GM18502 (cell line): ENCODE measurements around the gene EHD1.

Source experiments
- ATAC-seq: cut with Tn5 transposase; IDR thresholded peaks from one replicate; pipeline ENCODE4 v1.9.1; 2021; ENCODE audit warnings: mild to moderate bottlenecking; ENCODE audit not compliant: unreplicated experiment, poor library complexity

EHD1 gene

DNA sequence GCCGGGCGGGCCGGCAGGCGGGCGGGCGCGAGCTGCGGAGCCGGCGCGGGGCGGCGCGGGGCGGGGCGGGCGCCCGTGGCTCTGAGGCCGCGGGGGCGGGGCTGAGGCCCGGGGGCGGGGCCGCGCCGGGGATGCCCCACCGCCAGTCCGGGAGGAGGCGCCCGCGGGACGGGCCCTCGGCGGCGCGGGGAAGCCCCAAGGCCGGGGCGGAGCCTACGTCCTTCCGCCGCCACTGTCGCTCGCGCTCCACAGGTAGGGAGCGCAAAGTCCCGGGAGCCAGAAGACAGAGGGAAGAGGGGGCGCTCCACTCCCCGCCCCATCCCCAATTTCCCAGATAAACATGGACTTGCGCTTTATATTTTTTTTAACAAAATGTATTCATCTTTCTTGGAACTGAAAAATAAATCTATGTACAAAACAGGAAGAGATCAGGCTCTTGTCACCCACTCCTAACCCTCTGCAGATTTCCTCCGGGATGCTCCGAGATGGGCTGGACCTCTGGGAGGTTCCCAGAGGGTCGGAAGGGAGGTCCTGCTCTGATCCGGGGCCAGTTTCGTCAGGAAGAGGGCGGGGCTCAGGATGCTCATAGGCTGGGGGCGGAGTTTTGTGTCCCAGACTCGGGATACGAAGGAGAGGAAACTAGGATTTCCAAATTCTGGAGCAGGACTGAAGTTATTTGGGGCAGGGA is 75.1 kb downstream of the EHD1 start, which contains the start of gene MAP4K2:
MAP4K2 (minus strand) TSS at position 57 of the 688 bp plus-strand sequence. CDS start 65 bp downstream, outside the sequence.
- ATAC-seq: peak; percentile 70

DNA sequence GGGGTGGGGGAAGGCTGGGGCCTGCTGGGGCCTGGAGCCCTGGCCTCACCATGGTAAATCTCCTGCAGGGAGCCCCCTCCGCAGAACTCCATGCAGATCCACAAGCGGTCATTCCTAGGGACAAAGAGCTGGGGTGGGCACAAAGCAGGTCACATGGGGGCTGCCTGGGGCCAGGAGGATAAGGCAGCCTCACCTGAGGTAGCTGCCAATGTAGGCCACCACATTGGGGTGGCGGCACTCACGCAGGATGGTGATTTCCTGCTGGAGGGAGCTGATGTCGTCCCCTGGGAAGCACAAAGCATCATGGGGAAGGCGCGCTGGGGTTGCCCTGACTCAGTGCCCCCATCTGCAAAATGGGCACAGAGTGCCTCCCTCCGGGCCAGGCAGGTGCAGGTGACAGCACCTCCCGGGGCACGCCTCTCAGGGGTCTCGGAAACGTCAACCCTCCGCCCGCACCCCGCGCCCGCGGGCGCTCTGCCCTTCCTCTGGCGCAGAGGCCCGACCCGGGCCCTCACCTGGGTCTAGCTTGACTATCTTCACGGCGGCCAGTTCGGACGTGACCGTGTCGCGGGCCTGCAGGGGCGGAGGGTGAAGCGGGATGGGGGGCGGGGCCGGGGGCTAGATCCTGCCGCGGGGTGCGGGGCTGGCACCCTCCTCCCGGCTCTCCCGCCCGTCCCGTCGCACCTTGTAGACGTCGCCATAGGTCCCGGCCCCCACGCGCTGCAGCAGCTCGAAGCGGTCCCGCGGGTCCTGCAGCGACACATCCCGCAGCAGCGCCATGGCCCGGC is 75.9 kb downstream of the EHD1 start:
- peak; percentile 26 for ATAC-seq
